ENCODE results near the gene KCNE4.

KCNE4 gene

DNA sequence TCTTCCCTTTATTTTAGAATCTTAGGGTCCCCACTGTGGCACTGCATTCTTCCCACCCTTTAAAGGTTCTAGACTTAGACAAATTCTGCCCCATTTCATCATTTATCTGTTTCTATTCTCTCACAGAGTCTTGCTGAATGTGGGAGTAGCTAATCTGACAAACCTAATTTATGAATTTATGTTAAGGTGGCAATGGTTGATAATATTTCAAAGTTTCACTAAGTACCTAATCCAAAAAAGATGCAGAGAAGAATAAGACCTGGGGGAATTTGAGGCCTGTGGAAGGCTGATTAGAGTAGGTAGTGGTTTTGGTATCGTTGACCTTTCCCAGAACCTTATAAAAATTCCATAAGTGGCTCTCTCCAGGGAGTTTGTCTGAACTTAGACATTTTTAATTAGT is 18.0 kb downstream of the KCNE4 start:
- no peaks in the 10 kb centered on the region for H3F3A ChIP-seq (ENCODE audit: control insufficient read depth, insufficient read depth)
- no peaks in the 10 kb centered on the region for H3K9me3 ChIP-seq (ENCODE audit: control insufficient read depth, insufficient read depth, low read length)
- no peak for TF ChIP-seq EZH2phosphoT487 (IDR thresholded peaks at IDR 0.05; ENCODE audit: borderline replicate concordance, low read length)
- TF ChIP-seq, protein P1, sequence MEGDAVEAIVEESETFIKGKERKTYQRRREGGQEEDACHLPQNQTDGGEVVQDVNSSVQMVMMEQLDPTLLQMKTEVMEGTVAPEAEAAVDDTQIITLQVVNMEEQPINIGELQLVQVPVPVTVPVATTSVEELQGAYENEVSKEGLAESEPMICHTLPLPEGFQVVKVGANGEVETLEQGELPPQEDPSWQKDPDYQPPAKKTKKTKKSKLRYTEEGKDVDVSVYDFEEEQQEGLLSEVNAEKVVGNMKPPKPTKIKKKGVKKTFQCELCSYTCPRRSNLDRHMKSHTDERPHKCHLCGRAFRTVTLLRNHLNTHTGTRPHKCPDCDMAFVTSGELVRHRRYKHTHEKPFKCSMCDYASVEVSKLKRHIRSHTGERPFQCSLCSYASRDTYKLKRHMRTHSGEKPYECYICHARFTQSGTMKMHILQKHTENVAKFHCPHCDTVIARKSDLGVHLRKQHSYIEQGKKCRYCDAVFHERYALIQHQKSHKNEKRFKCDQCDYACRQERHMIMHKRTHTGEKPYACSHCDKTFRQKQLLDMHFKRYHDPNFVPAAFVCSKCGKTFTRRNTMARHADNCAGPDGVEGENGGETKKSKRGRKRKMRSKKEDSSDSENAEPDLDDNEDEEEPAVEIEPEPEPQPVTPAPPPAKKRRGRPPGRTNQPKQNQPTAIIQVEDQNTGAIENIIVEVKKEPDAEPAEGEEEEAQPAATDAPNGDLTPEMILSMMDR (IDR thresholded peaks at IDR 0.05; ENCODE audit: low read depth, low read length, poor library complexity, severe bottlenecking), result no peak
- H3K36me3 ChIP-seq (ENCODE audit: control insufficient read depth, low read length), result no peaks in the 10 kb centered on the region
- no peaks in the 10 kb centered on the region for H3K4me1 ChIP-seq (ENCODE audit: control insufficient read depth, low read length)
- no peak overlapping the region for H3K27ac ChIP-seq (ENCODE audit: low read depth, low read length)
- no peaks in the 10 kb centered on the region for H3K9me2 ChIP-seq (replicated peaks; ENCODE audit: control insufficient read depth, low read length)
- H4K20me1 ChIP-seq (ENCODE audit: control insufficient read depth, insufficient read depth, low read depth, low read length), result no peaks in the 10 kb centered on the region
- no peaks in the 10 kb centered on the region for H3K79me2 ChIP-seq (ENCODE audit: control insufficient read depth, low read length)
- H3K27me3 ChIP-seq (ENCODE audit: control insufficient read depth, low read length), result no peaks in the 10 kb centered on the region
- H3K4me2 ChIP-seq (ENCODE audit: low read length), result no peak overlapping the region
- no peak overlapping the region for H3K4me3 ChIP-seq (ENCODE audit: low read length)

DNA sequence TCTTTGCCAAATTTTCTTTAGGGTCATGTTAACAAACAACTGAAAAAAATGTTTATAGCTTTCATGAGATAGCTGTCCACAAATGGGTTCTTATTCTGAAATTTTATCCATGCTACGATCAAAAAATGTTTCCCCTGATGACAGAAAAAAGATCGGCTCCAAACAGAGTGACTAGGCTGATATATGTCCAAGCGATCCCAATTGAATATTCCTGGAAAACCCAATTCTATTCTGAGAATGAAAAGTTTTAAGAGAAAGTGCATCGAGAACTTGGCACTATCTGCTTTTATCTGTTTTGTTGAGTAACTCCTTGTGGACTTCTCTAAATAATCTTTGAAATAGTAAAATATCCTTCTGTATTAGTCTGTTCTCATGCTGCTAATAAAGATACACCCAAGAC is 19.1 kb downstream of the KCNE4 start:
- no peaks in the 10 kb centered on the region for H3K9me3 ChIP-seq (ENCODE audit: control insufficient read depth, insufficient read depth, low read length)
- H3K27ac ChIP-seq (ENCODE audit: low read depth, low read length), result no peak overlapping the region
- H4K20me1 ChIP-seq (ENCODE audit: control insufficient read depth, insufficient read depth, low read depth, low read length), result no peaks in the 10 kb centered on the region
- TF ChIP-seq EZH2phosphoT487 (IDR thresholded peaks at IDR 0.05; ENCODE audit: borderline replicate concordance, low read length), result no peak
- TF ChIP-seq, protein P1 (IDR thresholded peaks at IDR 0.05; ENCODE audit: low read depth, low read length, poor library complexity, severe bottlenecking), result no peak
- no peaks in the 10 kb centered on the region for H3K36me3 ChIP-seq (ENCODE audit: control insufficient read depth, low read length)
- H3K4me1 ChIP-seq (ENCODE audit: control insufficient read depth, low read length), result no peaks in the 10 kb centered on the region
- H3K79me2 ChIP-seq (ENCODE audit: control insufficient read depth, low read length), result no peaks in the 10 kb centered on the region
- no peaks in the 10 kb centered on the region for H3F3A ChIP-seq (ENCODE audit: control insufficient read depth, insufficient read depth)
- no peak overlapping the region for H3K4me3 ChIP-seq (ENCODE audit: low read length)
- H3K4me2 ChIP-seq (ENCODE audit: low read length), result no peak overlapping the region
- H3K27me3 ChIP-seq (ENCODE audit: control insufficient read depth, low read length), result no peaks in the 10 kb centered on the region
- no peaks in the 10 kb centered on the region for H3K9me2 ChIP-seq (replicated peaks; ENCODE audit: control insufficient read depth, low read length)

DNA sequence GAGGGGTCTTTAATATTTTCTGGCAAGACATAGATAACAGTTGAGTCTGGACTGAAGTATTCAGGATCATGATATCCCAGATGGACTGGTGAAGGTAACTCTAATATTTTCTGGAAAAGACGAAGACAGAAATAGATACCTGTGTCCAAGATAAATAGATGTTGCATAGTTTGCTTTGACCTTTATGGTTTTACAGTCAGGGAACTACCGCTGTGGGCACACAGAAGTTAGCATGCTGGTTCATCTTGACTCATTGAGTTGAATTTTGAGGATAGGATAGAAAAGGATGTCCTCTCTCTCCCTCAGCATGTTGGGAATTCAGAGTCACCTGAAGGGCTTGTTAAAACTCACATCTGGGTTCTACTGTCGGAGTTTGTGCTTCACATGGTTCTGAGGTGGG is 20.8 kb downstream of the KCNE4 start:
- TF ChIP-seq, protein P1 (IDR thresholded peaks at IDR 0.05; ENCODE audit: low read depth, low read length, poor library complexity, severe bottlenecking), result no peak
- no peak for TF ChIP-seq EZH2phosphoT487 (IDR thresholded peaks at IDR 0.05; ENCODE audit: borderline replicate concordance, low read length)
- Histone ChIP-seq H3K36me3 (ENCODE audit: control insufficient read depth, low read length) (no peaks in the 10 kb centered on the region), H3K4me3 (ENCODE audit: low read length) (no peak overlapping the region), H3K9me2 (replicated peaks; ENCODE audit: control insufficient read depth, low read length) (no peaks in the 10 kb centered on the region), H3F3A (ENCODE audit: control insufficient read depth, insufficient read depth) (no peaks in the 10 kb centered on the region), H4K20me1 (ENCODE audit: control insufficient read depth, insufficient read depth, low read depth, low read length) (no peaks in the 10 kb centered on the region), H3K27me3 (ENCODE audit: control insufficient read depth, low read length) (no peaks in the 10 kb centered on the region), H3K79me2 (ENCODE audit: control insufficient read depth, low read length) (no peaks in the 10 kb centered on the region), H3K27ac (ENCODE audit: low read depth, low read length) (no peak overlapping the region), H3K4me2 (ENCODE audit: low read length) (no peak overlapping the region), H3K9me3 (ENCODE audit: control insufficient read depth, insufficient read depth, low read length) (no peaks in the 10 kb centered on the region), H3K4me1 (ENCODE audit: control insufficient read depth, low read length) (no peaks in the 10 kb centered on the region)
